Dermis blood vessel endothelial cell (primary cell): ENCODE results near the gene PDGFB. TPM values are rescaled to one million over a fixed set of nuclear protein-coding genes. Genes with fewer than 3 reads are reported as not detected.

ENCODE experiments used
- DNase-seq: peaks from one replicate; pipeline ENCODE4 v3.0.0; 2010
- total RNA-seq: library from RNA; depleted of rRNA; stranded (reverse); fragments of >200 nt; gene quantifications from 2 replicates; pipeline ENCODE4 v1.2.3, GENCODE V29; 2014

The PDGFB gene
- total RNA-seq, 1 donor from 2014 or later = 75.7 TPM

- DNase-seq = peak; percentile 32
Observed at GRCh38 chr22:39173787-39174497, 70.8 kb downstream of the PDGFB start.

Other genes starting within 250 kb of the PDGFB start
- gene APOBEC3C, start 230.7 kb downstream of the PDGFB start, total RNA-seq = 0.68 and 3.9 TPM in 2 replicates
- gene APOBEC3D, start 223.9 kb downstream of the PDGFB start, total RNA-seq = 1.3 and 3.4 TPM in 2 replicates
- gene APOBEC3F, start 204.1 kb downstream of the PDGFB start, total RNA-seq = 2.7 and 4.8 TPM in 2 replicates
- 6.0 and 10.0 TPM in 2 replicates for gene APOBEC3G, start 167.7 kb downstream of the PDGFB start, total RNA-seq
- not detected in 2 replicates for gene APOBEC3H, start 147.7 kb downstream of the PDGFB start, total RNA-seq
- gene CBX7, start 92.3 kb downstream of the PDGFB start, total RNA-seq = 6.4 and 9.5 TPM in 2 replicates
- gene RPL3, start 74.6 kb upstream of the PDGFB start, total RNA-seq = 2,901 and 3,143 TPM in 2 replicates
- 0.98 and 1.0 TPM in 2 replicates for gene SYNGR1, start 105.0 kb upstream of the PDGFB start, total RNA-seq
- 12.4 and 21.5 TPM in 2 replicates for gene TAB1, start 154.8 kb upstream of the PDGFB start, total RNA-seq
- gene MGAT3, start 212.0 kb upstream of the PDGFB start, total RNA-seq = under 0.01 TPM in 1 of 2 replicates, not detected in the other